Testis (tissue), 3 donors: Measurements from ENCODE around the gene ALOX12B. TPM values are rescaled to one million over a fixed set of nuclear protein-coding genes. Genes with fewer than 3 reads are reported as not detected.

ENCODE experiments used
- DNase-seq: peaks from one replicate; pipeline ENCODE4 v3.0.0-alpha.2; 2019
- H3K27ac ChIP-seq, 2 donors: fragments of 200-600 bp; sonication (generic); one replicate each; pipeline ENCODE4 v1.5.1; 2019
- H3K27me3 ChIP-seq: fragments of 200-600 bp; sonication (generic); one replicate; pipeline ENCODE4 v1.5.1; 2019
- H3K36me3 ChIP-seq: fragments of 200-600 bp; sonication (generic); one replicate; pipeline ENCODE4 v1.5.1; 2017; ENCODE audit warnings: low read depth; ENCODE audit errors: missing control alignments
- H3K4me1 ChIP-seq: fragments of 200-600 bp; sonication (generic); one replicate; pipeline ENCODE4 v1.5.1; 2019
- H3K4me3 ChIP-seq, 2 donors: fragments of 200-600 bp; sonication (generic); one replicate each; pipeline ENCODE4 v1.5.1; 2017 to 2019
- H3K9me3 ChIP-seq: fragments of 200-600 bp; sonication (generic); one replicate; pipeline ENCODE4 v1.5.1; 2017
- POLR2A ChIP-seq: fragments of 450-650 bp; IDR thresholded peaks from one replicate; pipeline ENCODE4 v1.6.1; 2017; ENCODE audit warnings: antibody characterized with exemption, mild to moderate bottlenecking, moderate library complexity
- WGBS, 2 donors: methylation state at CpG; one replicate each; pipeline ENCODE4 v1.1.5; 2018; 5-methylcytosine and 5-hydroxymethylcytosine counted together
- intact Hi-C: fragments of 100-400 bp; cut with DNase I; formaldehyde crosslinking; loops from one replicate; pipeline ENCODE4 v1.15.1; 2023; ENCODE audit warnings: low total_unique reads
- polyA plus RNA-seq: library from polyadenylated mRNA; stranded (reverse); fragments of 350-450 nt; fragmentation: Illumina TruSeq; extraction: RNeasy Lipid Tissue Mini Kit (QIAGEN cat#74804); gene quantifications from one replicate; pipeline ENCODE4 v1.2.3, GENCODE V29; 2014; ENCODE audit warnings: low read depth, low replicate concordance; ENCODE audit not compliant: insufficient read depth
- total RNA-seq, 2 donors: library from RNA; depleted of rRNA; stranded (reverse); fragments of >200 nt; gene quantifications; one replicate each; pipeline ENCODE4 v1.2.3, GENCODE V29; 2016
- TF ChIP-seq, protein P1 (sequence below), 3 experiments: fragments of 450-650 bp in 2 of 3; fragments of 200-600 bp in 1 of 3; sonication (generic) in 1 of 3; IDR thresholded peaks; one replicate each; pipeline ENCODE4 v1.5.1; 2016 to 2019; ENCODE audit warnings: antibody characterized with exemption in 3 of 3, mild to moderate bottlenecking in 2 of 3, moderate library complexity in 1 of 3

The ALOX12B gene
- total and polyA plus RNA-seq, 3 donors from 2014 or later = 0.87 to 1.1 (median 0.99) TPM

GRCh38 chr17:8072729-8073461, 14.6 kb downstream of the ALOX12B start:
- intact Hi-C loops = no loop called here
- H3K4me1 ChIP-seq = peaks cover 11% of the 10 kb centered on the region
- no peaks in the 10 kb centered on the region for H3K36me3 ChIP-seq
- H3K27ac ChIP-seq = no peak overlapping the region
- no peak overlapping the region for H3K4me3 ChIP-seq
- H3K9me3 ChIP-seq = no peaks in the 10 kb centered on the region
- no peak for TF ChIP-seq POLR2A
- TF ChIP-seq, protein P1, sequence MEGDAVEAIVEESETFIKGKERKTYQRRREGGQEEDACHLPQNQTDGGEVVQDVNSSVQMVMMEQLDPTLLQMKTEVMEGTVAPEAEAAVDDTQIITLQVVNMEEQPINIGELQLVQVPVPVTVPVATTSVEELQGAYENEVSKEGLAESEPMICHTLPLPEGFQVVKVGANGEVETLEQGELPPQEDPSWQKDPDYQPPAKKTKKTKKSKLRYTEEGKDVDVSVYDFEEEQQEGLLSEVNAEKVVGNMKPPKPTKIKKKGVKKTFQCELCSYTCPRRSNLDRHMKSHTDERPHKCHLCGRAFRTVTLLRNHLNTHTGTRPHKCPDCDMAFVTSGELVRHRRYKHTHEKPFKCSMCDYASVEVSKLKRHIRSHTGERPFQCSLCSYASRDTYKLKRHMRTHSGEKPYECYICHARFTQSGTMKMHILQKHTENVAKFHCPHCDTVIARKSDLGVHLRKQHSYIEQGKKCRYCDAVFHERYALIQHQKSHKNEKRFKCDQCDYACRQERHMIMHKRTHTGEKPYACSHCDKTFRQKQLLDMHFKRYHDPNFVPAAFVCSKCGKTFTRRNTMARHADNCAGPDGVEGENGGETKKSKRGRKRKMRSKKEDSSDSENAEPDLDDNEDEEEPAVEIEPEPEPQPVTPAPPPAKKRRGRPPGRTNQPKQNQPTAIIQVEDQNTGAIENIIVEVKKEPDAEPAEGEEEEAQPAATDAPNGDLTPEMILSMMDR (IDR thresholded peaks at IDR 0.05) = no peak
- no peaks in the 10 kb centered on the region for H3K27me3 ChIP-seq
- WGBS, 2 donors = 3% methylated on average over 28 to 40 of the region's 40 CpGs
- DNase-seq = no peak

DNA sequence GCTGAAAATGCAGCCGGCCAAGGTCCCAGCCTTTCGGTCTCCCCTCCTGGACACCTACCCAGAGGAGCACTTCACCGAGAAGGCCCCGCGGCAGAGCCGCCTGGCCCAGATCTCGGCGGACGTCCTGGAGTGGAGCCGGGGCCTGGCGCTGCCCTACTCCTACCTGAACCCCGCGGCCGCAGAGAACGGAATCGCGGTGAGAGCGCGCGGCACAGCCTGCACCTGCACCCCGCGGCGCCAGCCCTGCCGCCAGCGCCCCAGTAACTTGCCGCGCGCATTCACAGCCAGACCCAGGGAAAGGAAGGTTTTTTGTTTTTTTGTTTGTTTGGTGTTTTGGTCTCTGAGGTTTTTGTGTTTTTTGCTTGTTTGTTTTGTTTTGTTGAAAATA, 15.2 kb downstream of the ALOX12B start:
- 4 to 6% methylated on average over 21 to 28 of the region's 28 CpGs for WGBS, 2 donors
- Histone ChIP-seq H3K36me3 (no peaks in the 10 kb centered on the region), H3K27ac (no peak overlapping the region), H3K4me3 (no peak overlapping the region), H3K27me3 (no peaks in the 10 kb centered on the region), H3K4me1 (peaks cover 11% of the 10 kb centered on the region), H3K9me3 (no peaks in the 10 kb centered on the region)
- DNase-seq = no peak
- TF ChIP-seq POLR2A = no peak
- TF ChIP-seq, protein P1 (IDR thresholded peaks at IDR 0.05) = no peak
- intact Hi-C loops = no loop called here

GRCh38 chr17:8071496-8071895, 16.0 kb downstream of the ALOX12B start:
- no peak overlapping the region for H3K4me3 ChIP-seq
- H3K36me3 ChIP-seq = no peaks in the 10 kb centered on the region
- WGBS, 2 donors = 82% methylated on average over 10 to 12 of the region's 12 CpGs
- H3K27me3 ChIP-seq = no peaks in the 10 kb centered on the region
- no peak for TF ChIP-seq POLR2A
- TF ChIP-seq, protein P1 (IDR thresholded peaks at IDR 0.05) = no peak
- no peak overlapping the region for H3K27ac ChIP-seq
- intact Hi-C loops = no loop called here
- no peaks in the 10 kb centered on the region for H3K9me3 ChIP-seq
- no peak for DNase-seq
- peaks cover 11% of the 10 kb centered on the region for H3K4me1 ChIP-seq

GRCh38 chr17:8069587-8069860, 18.0 kb downstream of the ALOX12B start:
- Histone ChIP-seq H3K9me3 (no peaks in the 10 kb centered on the region), H3K27me3 (no peaks in the 10 kb centered on the region), H3K4me3 (no peak overlapping the region), H3K36me3 (no peaks in the 10 kb centered on the region), H3K4me1 (peaks cover 11% of the 10 kb centered on the region), H3K27ac (no peak overlapping the region)
- TF ChIP-seq, protein P1 (IDR thresholded peaks at IDR 0.05) = no peak
- no peak for TF ChIP-seq POLR2A
- 92 to 94% methylated on average over 3 of the region's 3 CpGs for WGBS, 2 donors
- DNase-seq = no peak
- intact Hi-C loops = no loop called here
